Measurements from ENCODE around the gene POU5F2. TPM values are rescaled to one million over a fixed set of nuclear protein-coding genes. Genes with fewer than 3 reads are reported as not detected.

POU5F2 gene
- total RNA-seq = 0.34 and 1.7 TPM in 2 replicates

GRCh38 chr5:93741136-93741811 is at the start of gene POU5F2:
TSS of gene POU5F2 (minus strand) at chr5:93741600. CDS start at chr5:93741563, 37 bp downstream.

Other genes starting within 250 kb of the POU5F2 start
- gene NR2F1-AS1, start 160.4 kb downstream of the POU5F2 start, total RNA-seq = 0.34 and 1.8 TPM in 2 replicates
- gene NR2F1, start 158.4 kb downstream of the POU5F2 start, total RNA-seq = 0.71 TPM in 1 of 2 replicates, not detected in the other

Data from nasal cavity respiratory epithelium epithelial cell of viscerocranial mucosa (primary cell).